ENCODE results near the gene NHLRC4. TPM values are rescaled to one million over a fixed set of nuclear protein-coding genes. Genes with fewer than 3 reads are reported as not detected.
A peak's percentile ranks its signal among the peaks of the same experiment; 100 is the strongest.

NHLRC4 gene
- total and polyA plus RNA-seq, 3 donors from 2014 or later: 3.0 to 4.5 (median 4.5) TPM

DNA sequence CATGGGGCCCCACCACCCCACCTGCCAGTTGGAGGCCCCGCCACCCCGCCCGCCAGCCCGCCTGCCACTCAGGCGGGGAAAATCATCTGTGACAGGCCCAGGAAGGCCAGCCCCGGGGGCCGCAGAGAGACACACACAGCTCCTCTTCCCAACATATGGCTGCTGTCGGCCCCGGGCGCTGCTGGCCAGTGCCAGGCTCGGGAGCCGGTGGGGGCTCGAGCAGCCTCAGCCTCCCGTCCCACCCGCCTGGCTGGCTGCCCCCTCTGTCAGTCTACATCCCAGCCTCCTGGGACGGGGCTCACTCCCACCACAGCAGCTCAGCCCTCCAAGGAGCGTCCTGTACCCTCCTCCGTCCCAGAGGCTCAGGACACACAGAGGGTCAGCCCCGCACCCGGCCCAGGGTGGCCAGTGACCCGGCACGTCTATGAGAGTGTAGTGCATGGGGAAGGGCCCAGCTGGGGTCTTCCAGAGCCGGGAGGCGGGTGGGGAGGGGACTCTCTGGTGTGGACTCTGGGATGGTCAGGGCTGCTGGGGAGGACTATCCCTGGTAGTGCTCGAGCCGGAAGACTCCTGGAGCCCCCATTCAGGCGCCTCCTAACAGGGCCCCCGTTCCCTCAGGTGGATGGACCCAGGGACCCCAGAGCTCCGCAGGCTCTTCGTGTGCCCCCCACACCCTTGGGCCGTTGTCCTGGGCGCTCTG lies 10.2 kb upstream of the NHLRC4 start:
- DNase-seq: no peak
- TF ChIP-seq, protein P1, sequence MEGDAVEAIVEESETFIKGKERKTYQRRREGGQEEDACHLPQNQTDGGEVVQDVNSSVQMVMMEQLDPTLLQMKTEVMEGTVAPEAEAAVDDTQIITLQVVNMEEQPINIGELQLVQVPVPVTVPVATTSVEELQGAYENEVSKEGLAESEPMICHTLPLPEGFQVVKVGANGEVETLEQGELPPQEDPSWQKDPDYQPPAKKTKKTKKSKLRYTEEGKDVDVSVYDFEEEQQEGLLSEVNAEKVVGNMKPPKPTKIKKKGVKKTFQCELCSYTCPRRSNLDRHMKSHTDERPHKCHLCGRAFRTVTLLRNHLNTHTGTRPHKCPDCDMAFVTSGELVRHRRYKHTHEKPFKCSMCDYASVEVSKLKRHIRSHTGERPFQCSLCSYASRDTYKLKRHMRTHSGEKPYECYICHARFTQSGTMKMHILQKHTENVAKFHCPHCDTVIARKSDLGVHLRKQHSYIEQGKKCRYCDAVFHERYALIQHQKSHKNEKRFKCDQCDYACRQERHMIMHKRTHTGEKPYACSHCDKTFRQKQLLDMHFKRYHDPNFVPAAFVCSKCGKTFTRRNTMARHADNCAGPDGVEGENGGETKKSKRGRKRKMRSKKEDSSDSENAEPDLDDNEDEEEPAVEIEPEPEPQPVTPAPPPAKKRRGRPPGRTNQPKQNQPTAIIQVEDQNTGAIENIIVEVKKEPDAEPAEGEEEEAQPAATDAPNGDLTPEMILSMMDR (IDR thresholded peaks at IDR 0.05): no peak
- TF ChIP-seq POLR2A (IDR thresholded peaks at IDR 0.05): no peak
- 91 to 97% methylated on average over 7 to 25 of the region's 32 CpGs for WGBS, 2 donors
- Histone ChIP-seq H3K27ac (no peak overlapping the region), H3K4me3 (no peak overlapping the region), H3K27me3 (no peaks in the 10 kb centered on the region), H3K4me1 (peaks cover 12% of the 10 kb centered on the region), H3K36me3 (ENCODE audit: low read depth, missing control alignments) (no peaks in the 10 kb centered on the region), H3K9me3 (no peaks in the 10 kb centered on the region)
- intact Hi-C loops (cut with DNase I; ENCODE audit: low total_unique reads): no loop called here

- Histone ChIP-seq H3K36me3 (ENCODE audit: low read depth, missing control alignments) (no peaks in the 10 kb centered on the region), H3K27me3 (no peaks in the 10 kb centered on the region), H3K4me3 (no peak overlapping the region), H3K4me1 (peaks cover 12% of the 10 kb centered on the region), H3K9me3 (no peaks in the 10 kb centered on the region), H3K27ac (no peak overlapping the region)
- WGBS, 2 donors: 91 to 100% methylated on average over 4 to 23 of the region's 23 CpGs
- TF ChIP-seq, protein P1 (IDR thresholded peaks at IDR 0.05): no peak
- TF ChIP-seq POLR2A (IDR thresholded peaks at IDR 0.05): no peak
- no peak for DNase-seq
- intact Hi-C loops (cut with DNase I; ENCODE audit: low total_unique reads): no loop called here
Observed at GRCh38 chr16:557463-558297, 9.1 kb upstream of the NHLRC4 start.

GRCh38 chr16:558298-559020 lies 8.3 kb upstream of the NHLRC4 start:
- H3K36me3 ChIP-seq (ENCODE audit: low read depth, missing control alignments): no peaks in the 10 kb centered on the region
- H3K27me3 ChIP-seq: no peaks in the 10 kb centered on the region
- no peak overlapping the region for H3K4me3 ChIP-seq
- intact Hi-C loops (cut with DNase I; ENCODE audit: low total_unique reads): no loop called here
- H3K27ac ChIP-seq: no peak overlapping the region
- WGBS, 2 donors: 58 to 71% methylated on average over 9 to 21 of the region's 22 CpGs
- no peak for TF ChIP-seq POLR2A (IDR thresholded peaks at IDR 0.05)
- TF ChIP-seq, protein P1 (IDR thresholded peaks at IDR 0.05): no peak
- peaks cover 12% of the 10 kb centered on the region for H3K4me1 ChIP-seq
- no peaks in the 10 kb centered on the region for H3K9me3 ChIP-seq
- no peak for DNase-seq

GRCh38 chr16:559021-559380 lies 7.8 kb upstream of the NHLRC4 start:
- H3K27ac ChIP-seq: no peak overlapping the region
- DNase-seq: no peak
- H3K36me3 ChIP-seq (ENCODE audit: low read depth, missing control alignments): no peaks in the 10 kb centered on the region
- TF ChIP-seq POLR2A (IDR thresholded peaks at IDR 0.05): no peak
- TF ChIP-seq, protein P1 (IDR thresholded peaks at IDR 0.05): no peak
- WGBS, 2 donors: 62% methylated on average over 15 of the region's 15 CpGs; no CpG with 5 or more reads in 1 of the 2 donors
- H3K4me1 ChIP-seq: peaks cover 12% of the 10 kb centered on the region
- H3K9me3 ChIP-seq: no peaks in the 10 kb centered on the region
- peak overlapping the region in 1 of 2 donors; percentile 29 for H3K4me3 ChIP-seq
- intact Hi-C loops (cut with DNase I; ENCODE audit: low total_unique reads): no loop called here
- H3K27me3 ChIP-seq: no peaks in the 10 kb centered on the region
